ENCODE results near the gene NPPA.

NPPA gene

GRCh38 chr1:11796036-11796828, 51.4 kb downstream of the NPPA start:
- DNase-seq (ENCODE audit: low read depth) = peak; percentile 57
- no peak overlapping the region for H3K4me3 ChIP-seq (replicated peaks; ENCODE audit: low read depth, low read length)
- TF ChIP-seq CTCF (IDR thresholded peaks at IDR 0.05; ENCODE audit: low read length, missing control alignments) = no peak
